Purkinje cell (primary cell): Measurements from ENCODE around the gene MAIP1. TPM values are rescaled to one million over a fixed set of nuclear protein-coding genes. Genes with fewer than 3 reads are reported as not detected.

Source experiments
- polyA plus RNA-seq: library from polyadenylated mRNA; unstranded; fragments of >200 nt; fragmentation: Nextera tagmentation; gene quantifications from 2 replicates; pipeline ENCODE4 v1.2.1, GENCODE V29; 2014

MAIP1 gene, protein sequence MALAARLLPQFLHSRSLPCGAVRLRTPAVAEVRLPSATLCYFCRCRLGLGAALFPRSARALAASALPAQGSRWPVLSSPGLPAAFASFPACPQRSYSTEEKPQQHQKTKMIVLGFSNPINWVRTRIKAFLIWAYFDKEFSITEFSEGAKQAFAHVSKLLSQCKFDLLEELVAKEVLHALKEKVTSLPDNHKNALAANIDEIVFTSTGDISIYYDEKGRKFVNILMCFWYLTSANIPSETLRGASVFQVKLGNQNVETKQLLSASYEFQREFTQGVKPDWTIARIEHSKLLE
- polyA plus RNA-seq, result 17.5 and 33.4 TPM in 2 replicates

GRCh38 chr2:199955339-199956061 lies at the start of gene MAIP1, which contains the start of gene TYW5:
MAIP1 (plus strand) TSS chr2:199955582; CDS start chr2:199955799, 217 bp downstream.
TYW5 (minus strand) TSS chr2:199955491; CDS start chr2:199955470, 21 bp downstream.

GRCh38 chr2:199911052-199911876 lies 44.1 kb upstream of the MAIP1 start, which contains the start of gene C2orf69:
C2orf69 (plus strand) TSS chr2:199911293; CDS start chr2:199911439, 146 bp downstream.

Other genes starting within 250 kb of the MAIP1 start
- gene FTCDNL1, start 104.4 kb upstream of the MAIP1 start, polyA plus RNA-seq, result 4.8 and 5.7 TPM in 2 replicates
- 15.1 and 21.5 TPM in 2 replicates for gene C2orf69, start 44.3 kb upstream of the MAIP1 start, polyA plus RNA-seq
- 9.0 and 11.0 TPM in 2 replicates for gene TYW5, start 91 bp upstream of the MAIP1 start, polyA plus RNA-seq